Neural progenitor cell (in vitro differentiated cells): Measurements from ENCODE around the gene TMEM63B.

Experiments
- EZH2 ChIP-seq: fragments of 200-600 bp; sonication (generic); IDR thresholded peaks from 2 replicates; pipeline ENCODE4 v1.6.1; 2017; ENCODE audit warnings: antibody characterized with exemption, mild to moderate bottlenecking, moderate library complexity
- EZH2phosphoT487 ChIP-seq: fragments of 200-600 bp; sonication (generic); IDR thresholded peaks from 2 replicates; pipeline ENCODE4 v1.6.1; 2017; ENCODE audit warnings: antibody characterized with exemption
- TF ChIP-seq, protein P1 (sequence below): fragments of 200-600 bp; sonication (generic); IDR thresholded peaks from 2 replicates; pipeline ENCODE4 v1.5.1; 2017; ENCODE audit warnings: antibody characterized with exemption, mild to moderate bottlenecking

DNA sequence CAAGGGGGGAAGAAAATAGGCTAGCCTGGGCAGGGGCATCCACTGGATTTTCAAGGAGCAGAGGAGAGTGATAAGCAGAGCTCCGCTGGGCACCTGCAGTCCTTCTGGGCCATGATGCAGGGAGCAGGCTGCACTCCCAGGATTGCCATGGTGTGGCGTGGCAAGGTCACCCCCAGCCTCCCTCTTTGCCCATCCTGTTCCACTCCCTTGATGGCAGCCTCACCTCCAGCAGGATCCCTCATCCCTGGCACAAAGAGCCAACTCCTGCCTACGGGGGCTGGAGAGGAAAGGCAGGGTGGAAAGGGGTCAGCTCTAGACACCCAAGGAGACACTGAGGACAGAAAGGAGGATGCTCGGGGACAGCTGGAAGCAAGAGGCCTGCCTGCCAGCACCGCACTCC, 67.0 kb downstream of the TMEM63B start:
- TF ChIP-seq EZH2 = no peak
- TF ChIP-seq, protein P1, sequence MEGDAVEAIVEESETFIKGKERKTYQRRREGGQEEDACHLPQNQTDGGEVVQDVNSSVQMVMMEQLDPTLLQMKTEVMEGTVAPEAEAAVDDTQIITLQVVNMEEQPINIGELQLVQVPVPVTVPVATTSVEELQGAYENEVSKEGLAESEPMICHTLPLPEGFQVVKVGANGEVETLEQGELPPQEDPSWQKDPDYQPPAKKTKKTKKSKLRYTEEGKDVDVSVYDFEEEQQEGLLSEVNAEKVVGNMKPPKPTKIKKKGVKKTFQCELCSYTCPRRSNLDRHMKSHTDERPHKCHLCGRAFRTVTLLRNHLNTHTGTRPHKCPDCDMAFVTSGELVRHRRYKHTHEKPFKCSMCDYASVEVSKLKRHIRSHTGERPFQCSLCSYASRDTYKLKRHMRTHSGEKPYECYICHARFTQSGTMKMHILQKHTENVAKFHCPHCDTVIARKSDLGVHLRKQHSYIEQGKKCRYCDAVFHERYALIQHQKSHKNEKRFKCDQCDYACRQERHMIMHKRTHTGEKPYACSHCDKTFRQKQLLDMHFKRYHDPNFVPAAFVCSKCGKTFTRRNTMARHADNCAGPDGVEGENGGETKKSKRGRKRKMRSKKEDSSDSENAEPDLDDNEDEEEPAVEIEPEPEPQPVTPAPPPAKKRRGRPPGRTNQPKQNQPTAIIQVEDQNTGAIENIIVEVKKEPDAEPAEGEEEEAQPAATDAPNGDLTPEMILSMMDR = no peak
- no peak for TF ChIP-seq EZH2phosphoT487
